Measurements from ENCODE around the gene CACNA1H.
"Not testable (repeated sequence)": the region's sequence is repeated elsewhere in the genome, so short reads cannot be mapped to it uniquely, and the experiment has no call there.

The CACNA1H gene

GRCh38 chr16:1176280-1176897 lies 23.5 kb downstream of the CACNA1H start:
- DNase-seq, result no peak

- DNase-seq, result no peak
These were observed 24.1 kb downstream of the CACNA1H start for GRCh38 chr16:1177053-1177452.

- no peak for DNase-seq
These were observed 24.8 kb downstream of the CACNA1H start for GRCh38 chr16:1177750-1178149.

- no peak for DNase-seq
These were observed 25.5 kb downstream of the CACNA1H start for GRCh38 chr16:1178295-1178910.

GRCh38 chr16:1180549-1181403 lies 27.9 kb downstream of the CACNA1H start:
- no peak for DNase-seq

GRCh38 chr16:1181404-1182315 lies 28.8 kb downstream of the CACNA1H start:
- no peak for DNase-seq

- no peak for DNase-seq
These were observed 29.4 kb downstream of the CACNA1H start for GRCh38 chr16:1182316-1182671.

GRCh38 chr16:1182950-1183907 lies 30.3 kb downstream of the CACNA1H start:
- no peak for DNase-seq

GRCh38 chr16:1184156-1184868 lies 31.4 kb downstream of the CACNA1H start:
- no peak for DNase-seq

- no peak for DNase-seq
These were observed 32.1 kb downstream of the CACNA1H start for GRCh38 chr16:1184980-1185379.

GRCh38 chr16:1185460-1186207 lies 32.7 kb downstream of the CACNA1H start:
- not testable (repeated sequence) for DNase-seq

GRCh38 chr16:1188432-1189189 lies 35.7 kb downstream of the CACNA1H start:
- DNase-seq, result peak; percentile 34

- no peak for DNase-seq
These were observed 36.5 kb downstream of the CACNA1H start for GRCh38 chr16:1189455-1189854.

GRCh38 chr16:1190789-1191188 lies 37.9 kb downstream of the CACNA1H start:
- not testable (repeated sequence) for DNase-seq

GRCh38 chr16:1192384-1193073 lies 39.6 kb downstream of the CACNA1H start:
- no peak for DNase-seq

- DNase-seq, result no peak
These were observed 40.4 kb downstream of the CACNA1H start for GRCh38 chr16:1193143-1193824.

- no peak for DNase-seq
These were observed 41.1 kb downstream of the CACNA1H start for GRCh38 chr16:1193825-1194581.
